Neural cell (in vitro differentiated cells): ENCODE measurements around the gene TMEM273. TPM values are rescaled to one million over a fixed set of nuclear protein-coding genes. Genes with fewer than 3 reads are reported as not detected.

Source experiments
- H2AFZ ChIP-seq: fragments of 200-600, 300-800 bp; sonication (generic), shearing (Covaris generic); 2 replicates; pipeline ENCODE4 v1.6.0; 2014; ENCODE audit warnings: low read depth, mild to moderate bottlenecking, antibody characterized with exemption, low read length, moderate library complexity
- H3F3A ChIP-seq: fragments of 200-600 bp; shearing (Covaris generic); 2 replicates; pipeline ENCODE4 v1.6.1; 2016; ENCODE audit warnings: mild to moderate bottlenecking, moderate library complexity, mixed read lengths, antibody characterized with exemption, low read length; ENCODE audit not compliant: insufficient read depth, poor library complexity, severe bottlenecking
- H3K27ac ChIP-seq: fragments of 200-600, 300-800 bp; sonication (generic), shearing (Covaris generic); 2 replicates; pipeline ENCODE4 v1.5.1; 2014; ENCODE audit warnings: mild to moderate bottlenecking, low read length, moderate library complexity
- H3K27me3 ChIP-seq: fragments of 300-800, 200-600 bp; sonication (generic), shearing (Covaris generic); 2 replicates; pipeline ENCODE4 v1.6.0; 2014; ENCODE audit warnings: mild to moderate bottlenecking, low read depth, low read length, moderate library complexity; ENCODE audit not compliant: insufficient read depth
- H3K36me3 ChIP-seq: fragments of 300-800, 200-600 bp; sonication (generic), shearing (Covaris generic); 2 replicates; pipeline ENCODE4 v1.5.1; 2014; ENCODE audit warnings: mild to moderate bottlenecking, antibody characterized with exemption, low read length, moderate library complexity; ENCODE audit not compliant: insufficient read depth
- H3K4me2 ChIP-seq: fragments of 300-800, 200-600 bp; sonication (generic), shearing (Covaris generic); 2 replicates; pipeline ENCODE4 v1.6.0; 2014; ENCODE audit warnings: mild to moderate bottlenecking, low read length
- H3K4me3 ChIP-seq: fragments of 300-800, 200-600 bp; sonication (generic), shearing (Covaris generic); 2 replicates; pipeline ENCODE4 v1.5.1; 2014; ENCODE audit warnings: mild to moderate bottlenecking, low read length, moderate library complexity
- H3K79me2 ChIP-seq: fragments of 200-600 bp; shearing (Covaris generic); replicated peaks from 2 replicates; pipeline ENCODE4 v1.6.0; 2014; ENCODE audit warnings: mild to moderate bottlenecking, low read length, moderate library complexity; ENCODE audit not compliant: insufficient read depth
- H3K9ac ChIP-seq: fragments of 300-800, 200-600 bp; sonication (generic), shearing (Covaris generic); 2 replicates; pipeline ENCODE4 v1.6.1; 2016; ENCODE audit warnings: mild to moderate bottlenecking, low read length, mixed read lengths
- H3K9me2 ChIP-seq: fragments of 200-600 bp; shearing (Covaris generic); 2 replicates; pipeline ENCODE4 v1.6.1; 2016; ENCODE audit warnings: mild to moderate bottlenecking, low read length, mixed read lengths; ENCODE audit not compliant: insufficient read depth
- H3K9me3 ChIP-seq: fragments of 200-600, 300-800 bp; sonication (generic), shearing (Covaris generic); 2 replicates; pipeline ENCODE4 v1.6.1; 2016; ENCODE audit warnings: mild to moderate bottlenecking, mixed run types, low read length, moderate library complexity, mixed read lengths
- H4K20me1 ChIP-seq: fragments of 200-600 bp; shearing (Covaris generic); 2 replicates; pipeline ENCODE4 v1.6.1; 2016; ENCODE audit warnings: mild to moderate bottlenecking, mixed run types; ENCODE audit not compliant: insufficient read depth
- EP300 ChIP-seq: fragments of 450-650 bp; conservative IDR thresholded peaks from 2 replicates; pipeline ENCODE4 v1.6.1; 2014; ENCODE audit warnings: antibody characterized with exemption, mild to moderate bottlenecking, moderate library complexity; ENCODE audit not compliant: poor library complexity, severe bottlenecking
- EZH2 ChIP-seq: fragments of 200-600, 300-800 bp; shearing (Covaris generic), sonication (generic); IDR thresholded peaks from 2 replicates; pipeline ENCODE4 v1.6.1; 2014; ENCODE audit warnings: antibody characterized with exemption, low read length, borderline replicate concordance, mild to moderate bottlenecking; ENCODE audit not compliant: insufficient read depth, poor library complexity, severe bottlenecking
- MXI1 ChIP-seq: fragments of 450-650 bp; conservative IDR thresholded peaks from 2 replicates; pipeline ENCODE4 v1.6.1; 2014; ENCODE audit warnings: antibody characterized with exemption, mild to moderate bottlenecking; ENCODE audit not compliant: poor library complexity, severe bottlenecking
- POLR2AphosphoS5 ChIP-seq: IDR thresholded peaks from 2 replicates; pipeline ENCODE4 v1.6.1; 2012
- RAD21 ChIP-seq: fragments of 450-650 bp; conservative IDR thresholded peaks from 2 replicates; pipeline ENCODE4 v1.6.1; 2014; ENCODE audit warnings: antibody characterized with exemption, mild to moderate bottlenecking, moderate library complexity
- SMC3 ChIP-seq: fragments of 450-650 bp; conservative IDR thresholded peaks from 2 replicates; pipeline ENCODE4 v1.6.1; 2014; ENCODE audit warnings: antibody characterized with exemption, mild to moderate bottlenecking, moderate library complexity; ENCODE audit not compliant: poor library complexity
- TAF1 ChIP-seq: IDR thresholded peaks from 2 replicates; pipeline ENCODE4 v1.6.1; 2012; ENCODE audit warnings: low read depth
- polyA plus RNA-seq: library from polyadenylated mRNA; depleted of rRNA; stranded (reverse); fragments of >200 nt; gene quantifications from 2 replicates; pipeline ENCODE4 v1.2.3, GENCODE V29; 2014
- TF ChIP-seq, protein P1 (sequence below): fragments of 450-650 bp; IDR thresholded peaks from 2 replicates; pipeline ENCODE4 v1.5.1; 2014; ENCODE audit warnings: antibody characterized with exemption, mild to moderate bottlenecking, moderate library complexity; ENCODE audit not compliant: poor library complexity, severe bottlenecking
- TF ChIP-seq, protein P2 (sequence below): IDR thresholded peaks from 2 replicates; pipeline ENCODE4 v1.6.1; 2012; ENCODE audit warnings: borderline replicate concordance

The TMEM273 gene
- polyA plus RNA-seq, 1 donor from 2014 or later: not detected

DNA sequence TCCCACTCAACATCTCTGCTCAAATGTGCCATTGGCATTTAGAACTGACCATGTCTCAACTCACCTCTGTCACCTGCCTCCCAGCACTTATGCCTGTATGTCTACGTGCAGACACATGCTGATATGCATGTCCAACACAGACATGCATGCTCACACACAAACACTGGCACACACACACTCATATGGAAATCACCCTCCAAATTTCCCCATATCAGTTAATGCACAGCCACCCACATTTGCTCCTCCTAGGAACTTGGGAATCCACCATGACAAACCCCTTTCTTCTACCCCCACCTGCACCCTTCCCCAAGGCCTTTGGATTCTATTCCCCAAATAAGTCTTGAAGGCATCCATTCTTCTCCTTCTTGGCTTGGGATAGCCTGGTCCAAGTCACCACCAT is 58.8 kb downstream of the TMEM273 start:
- no peaks in the 10 kb centered on the region for H3K9me3 ChIP-seq
- TF ChIP-seq RAD21: no peak
- no peak for TF ChIP-seq MXI1
- no peak for TF ChIP-seq TAF1
- TF ChIP-seq, protein P1, sequence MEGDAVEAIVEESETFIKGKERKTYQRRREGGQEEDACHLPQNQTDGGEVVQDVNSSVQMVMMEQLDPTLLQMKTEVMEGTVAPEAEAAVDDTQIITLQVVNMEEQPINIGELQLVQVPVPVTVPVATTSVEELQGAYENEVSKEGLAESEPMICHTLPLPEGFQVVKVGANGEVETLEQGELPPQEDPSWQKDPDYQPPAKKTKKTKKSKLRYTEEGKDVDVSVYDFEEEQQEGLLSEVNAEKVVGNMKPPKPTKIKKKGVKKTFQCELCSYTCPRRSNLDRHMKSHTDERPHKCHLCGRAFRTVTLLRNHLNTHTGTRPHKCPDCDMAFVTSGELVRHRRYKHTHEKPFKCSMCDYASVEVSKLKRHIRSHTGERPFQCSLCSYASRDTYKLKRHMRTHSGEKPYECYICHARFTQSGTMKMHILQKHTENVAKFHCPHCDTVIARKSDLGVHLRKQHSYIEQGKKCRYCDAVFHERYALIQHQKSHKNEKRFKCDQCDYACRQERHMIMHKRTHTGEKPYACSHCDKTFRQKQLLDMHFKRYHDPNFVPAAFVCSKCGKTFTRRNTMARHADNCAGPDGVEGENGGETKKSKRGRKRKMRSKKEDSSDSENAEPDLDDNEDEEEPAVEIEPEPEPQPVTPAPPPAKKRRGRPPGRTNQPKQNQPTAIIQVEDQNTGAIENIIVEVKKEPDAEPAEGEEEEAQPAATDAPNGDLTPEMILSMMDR: no peak
- TF ChIP-seq EZH2: no peak
- TF ChIP-seq EP300: no peak
- TF ChIP-seq, protein P2, sequence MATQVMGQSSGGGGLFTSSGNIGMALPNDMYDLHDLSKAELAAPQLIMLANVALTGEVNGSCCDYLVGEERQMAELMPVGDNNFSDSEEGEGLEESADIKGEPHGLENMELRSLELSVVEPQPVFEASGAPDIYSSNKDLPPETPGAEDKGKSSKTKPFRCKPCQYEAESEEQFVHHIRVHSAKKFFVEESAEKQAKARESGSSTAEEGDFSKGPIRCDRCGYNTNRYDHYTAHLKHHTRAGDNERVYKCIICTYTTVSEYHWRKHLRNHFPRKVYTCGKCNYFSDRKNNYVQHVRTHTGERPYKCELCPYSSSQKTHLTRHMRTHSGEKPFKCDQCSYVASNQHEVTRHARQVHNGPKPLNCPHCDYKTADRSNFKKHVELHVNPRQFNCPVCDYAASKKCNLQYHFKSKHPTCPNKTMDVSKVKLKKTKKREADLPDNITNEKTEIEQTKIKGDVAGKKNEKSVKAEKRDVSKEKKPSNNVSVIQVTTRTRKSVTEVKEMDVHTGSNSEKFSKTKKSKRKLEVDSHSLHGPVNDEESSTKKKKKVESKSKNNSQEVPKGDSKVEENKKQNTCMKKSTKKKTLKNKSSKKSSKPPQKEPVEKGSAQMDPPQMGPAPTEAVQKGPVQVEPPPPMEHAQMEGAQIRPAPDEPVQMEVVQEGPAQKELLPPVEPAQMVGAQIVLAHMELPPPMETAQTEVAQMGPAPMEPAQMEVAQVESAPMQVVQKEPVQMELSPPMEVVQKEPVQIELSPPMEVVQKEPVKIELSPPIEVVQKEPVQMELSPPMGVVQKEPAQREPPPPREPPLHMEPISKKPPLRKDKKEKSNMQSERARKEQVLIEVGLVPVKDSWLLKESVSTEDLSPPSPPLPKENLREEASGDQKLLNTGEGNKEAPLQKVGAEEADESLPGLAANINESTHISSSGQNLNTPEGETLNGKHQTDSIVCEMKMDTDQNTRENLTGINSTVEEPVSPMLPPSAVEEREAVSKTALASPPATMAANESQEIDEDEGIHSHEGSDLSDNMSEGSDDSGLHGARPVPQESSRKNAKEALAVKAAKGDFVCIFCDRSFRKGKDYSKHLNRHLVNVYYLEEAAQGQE: no peak
- H3K4me2 ChIP-seq: no peak overlapping the region
- no peaks in the 10 kb centered on the region for H4K20me1 ChIP-seq
- no peak overlapping the region for H3K27ac ChIP-seq
- no peaks in the 10 kb centered on the region for H3K36me3 ChIP-seq
- no peak overlapping the region for H2AFZ ChIP-seq
- no peaks in the 10 kb centered on the region for H3K27me3 ChIP-seq
- no peaks in the 10 kb centered on the region for H3K79me2 ChIP-seq
- no peak overlapping the region for H3K4me3 ChIP-seq
- no peaks in the 10 kb centered on the region for H3K9me2 ChIP-seq
- no peak overlapping the region for H3K9ac ChIP-seq
- no peaks in the 10 kb centered on the region for H3F3A ChIP-seq

DNA sequence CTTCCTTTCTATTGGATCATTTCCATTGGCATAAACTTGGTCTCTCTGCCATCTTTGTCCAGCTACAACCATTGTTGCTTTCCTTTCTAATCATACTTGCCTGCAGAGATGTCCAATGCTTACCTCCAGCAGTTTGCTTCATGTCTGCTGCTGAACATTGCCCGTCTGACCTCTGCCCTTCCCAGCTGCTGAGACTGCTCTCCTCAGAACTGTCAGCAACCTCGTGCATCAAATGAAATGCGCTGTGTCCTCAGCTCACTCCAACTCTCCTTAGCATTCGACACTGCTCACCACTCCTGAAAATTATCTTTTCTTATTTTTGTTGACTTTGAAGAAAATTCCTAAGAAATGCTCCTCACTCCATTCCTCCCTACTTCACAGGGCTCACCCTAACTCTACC is 59.3 kb downstream of the TMEM273 start:
- Histone ChIP-seq H3K9ac (no peak overlapping the region), H4K20me1 (no peaks in the 10 kb centered on the region), H3K4me2 (no peak overlapping the region), H3K36me3 (no peaks in the 10 kb centered on the region), H3F3A (no peaks in the 10 kb centered on the region), H3K79me2 (no peaks in the 10 kb centered on the region), H3K27ac (no peak overlapping the region), H3K4me3 (no peak overlapping the region), H3K9me3 (no peaks in the 10 kb centered on the region), H3K9me2 (no peaks in the 10 kb centered on the region), H3K27me3 (no peaks in the 10 kb centered on the region), H2AFZ (no peak overlapping the region)
- TF ChIP-seq RAD21 (no peak), MXI1 (no peak), POLR2AphosphoS5 (no peak), TAF1 (no peak), EP300 (no peak), SMC3 (no peak), EZH2 (no peak)
- TF ChIP-seq, protein P2: no peak
- TF ChIP-seq, protein P1: no peak
